ENCODE measurements around the gene CALB2. TPM values are rescaled to one million over a fixed set of nuclear protein-coding genes. Genes with fewer than 3 reads are reported as not detected.

Gene CALB2
- total and polyA plus RNA-seq, 2 of the 13 experiments (the other 11 are each of a cell fraction or from before 2014, with no cell fraction given), result 0.37 to 0.40 TPM

- TF ChIP-seq NCOA5 (CRISPR knock-in tag; IDR thresholded peaks at IDR 0.05), result no peak; the same call in 1 of the 2 replicates
- TF ChIP-seq ZNF670 (CRISPR knock-in tag; IDR thresholded peaks at IDR 0.05; ENCODE audit: borderline replicate concordance), result no peak; the same call in 1 of the 2 replicates
- peak; percentile 59; the same call in 1 of the 2 replicates for TF ChIP-seq FOXC1 (CRISPR knock-in tag; IDR thresholded peaks at IDR 0.05; ENCODE audit: borderline replicate concordance)
- TF ChIP-seq THYN1 (CRISPR knock-in tag; IDR thresholded peaks at IDR 0.05; ENCODE audit: borderline replicate concordance, low read depth), result no peak
- 0 out of 2 replicates have a peak, but pooled peaks have one; percentile 72 for TF ChIP-seq ZNF367 (CRISPR knock-in tag; IDR thresholded peaks at IDR 0.05; ENCODE audit: borderline replicate concordance)
- peak; percentile 82 for TF ChIP-seq KAT8 (CRISPR knock-in tag; IDR thresholded peaks at IDR 0.05)
- peak; percentile 82 for TF ChIP-seq ZNF724P (CRISPR knock-in tag; IDR thresholded peaks at IDR 0.05; ENCODE audit: borderline replicate concordance)
- TF ChIP-seq HNRNPLL (IDR thresholded peaks at IDR 0.05; ENCODE audit: low read depth, low read length, poor library complexity, severe bottlenecking), result peak; percentile 97
- TF ChIP-seq MXI1 (IDR thresholded peaks at IDR 0.05; ENCODE audit: borderline replicate concordance, low read depth, low read length), result 0 out of 3 replicates have a peak, but pooled peaks have one; percentile 70
- TF ChIP-seq POGK (CRISPR knock-in tag; conservative IDR thresholded peaks at IDR 0.05), result peak; percentile 97
- TF ChIP-seq ZFP41 (CRISPR knock-in tag; IDR thresholded peaks at IDR 0.05; ENCODE audit: borderline replicate concordance), result 0 out of 2 replicates have a peak, but pooled peaks have one; percentile 91
- TF ChIP-seq EED (CRISPR knock-in tag; IDR thresholded peaks at IDR 0.05), result peak; percentile 43
- TF ChIP-seq ZSCAN12 (CRISPR knock-in tag; IDR thresholded peaks at IDR 0.05), result no peak
- peak; percentile 99 for TF ChIP-seq ZGPAT (CRISPR knock-in tag; IDR thresholded peaks at IDR 0.05)
- no peak for TF ChIP-seq ZNF75D (CRISPR knock-in tag; IDR thresholded peaks at IDR 0.05; ENCODE audit: borderline replicate concordance)
- peak; percentile 73; the same call in 1 of the 2 replicates for TF ChIP-seq PAX8 (CRISPR knock-in tag; IDR thresholded peaks at IDR 0.05; ENCODE audit: borderline replicate concordance)
- peak; percentile 85 for TF ChIP-seq ZNF563 (CRISPR knock-in tag; IDR thresholded peaks at IDR 0.05)
- no peak for TF ChIP-seq ZNF10 (CRISPR knock-in tag; IDR thresholded peaks at IDR 0.05; ENCODE audit: borderline replicate concordance, low read depth)
- 0 out of 2 replicates have a peak, but pooled peaks have one; percentile 14 for TF ChIP-seq EHMT2 (IDR thresholded peaks at IDR 0.05; ENCODE audit: borderline replicate concordance, low read depth, low read length)
- TF ChIP-seq ZNF7 (CRISPR knock-in tag; IDR thresholded peaks at IDR 0.05), result no peak; the same call in none of the 2 replicates
- TF ChIP-seq MBD4 (IDR thresholded peaks at IDR 0.05; ENCODE audit: borderline replicate concordance, low read length), result no peak
- TF ChIP-seq PPARG (CRISPR knock-in tag; conservative IDR thresholded peaks at IDR 0.05), result peak; percentile 88
- TF ChIP-seq KLF16 (CRISPR knock-in tag; IDR thresholded peaks at IDR 0.05), result peak in 1 of 2 experiments; percentile 98; a peak in 2 of 4 replicates
- peak; percentile 33; the same call in 1 of the 2 replicates for TF ChIP-seq SP2 (CRISPR knock-in tag; IDR thresholded peaks at IDR 0.05)
- peak; percentile 80; the same call in 1 of the 2 replicates for TF ChIP-seq HMG20A (CRISPR knock-in tag; IDR thresholded peaks at IDR 0.05; ENCODE audit: borderline replicate concordance)
Measured at GRCh38 chr16:71426069-71426879, 67.8 kb downstream of the CALB2 start (continued).
